HepG2 (cell line): Measurements from ENCODE around the gene RBM18.

Experiments used
- GABPA ChIP-seq, 2 experiments: IDR thresholded peaks; 2 replicates each; pipeline ENCODE4 v1.6.1; 2011 to 2016; ENCODE audit warnings: low read depth in 2 of 2, low read length in 1 of 2, missing biosample characterization in 1 of 2, missing genetic modification characterization in 1 of 2
- KLF13 ChIP-seq: sonication (generic); formaldehyde crosslinking; IDR thresholded peaks from 2 replicates; pipeline ENCODE4 v1.4.0; 2020; ENCODE audit warnings: mild to moderate bottlenecking, missing genetic modification reagents
- POLR2AphosphoS5 ChIP-seq: IDR thresholded peaks from 2 replicates; pipeline ENCODE4 v1.6.1; 2012; ENCODE audit warnings: low read depth, low read length
- TGIF2 ChIP-seq: IDR thresholded peaks from 2 replicates; pipeline ENCODE4 v1.6.1; 2016; ENCODE audit warnings: control low read depth, missing compliant biosample characterization
- ZNF367 ChIP-seq: sonication (generic); formaldehyde crosslinking; IDR thresholded peaks from 2 replicates; pipeline ENCODE4 v1.4.0; 2020; ENCODE audit warnings: missing genetic modification reagents, borderline replicate concordance
- TF ChIP-seq, protein P1 (sequence below), 2 experiments: sonication (generic) in 1 of 2; formaldehyde crosslinking in 1 of 2; IDR thresholded peaks; 2 replicates each; pipeline versions ENCODE4 v1.4.0 to v1.6.1; 2016 to 2020; ENCODE audit warnings: borderline replicate concordance in 1 of 2, low read depth in 1 of 2, mild to moderate bottlenecking in 1 of 2, missing genetic modification reagents in 1 of 2
- TF ChIP-seq, protein P2 (sequence below): sonication (generic); formaldehyde crosslinking; IDR thresholded peaks from 2 replicates; pipeline ENCODE4 v1.4.0; 2020; ENCODE audit warnings: missing genetic modification reagents

DNA sequence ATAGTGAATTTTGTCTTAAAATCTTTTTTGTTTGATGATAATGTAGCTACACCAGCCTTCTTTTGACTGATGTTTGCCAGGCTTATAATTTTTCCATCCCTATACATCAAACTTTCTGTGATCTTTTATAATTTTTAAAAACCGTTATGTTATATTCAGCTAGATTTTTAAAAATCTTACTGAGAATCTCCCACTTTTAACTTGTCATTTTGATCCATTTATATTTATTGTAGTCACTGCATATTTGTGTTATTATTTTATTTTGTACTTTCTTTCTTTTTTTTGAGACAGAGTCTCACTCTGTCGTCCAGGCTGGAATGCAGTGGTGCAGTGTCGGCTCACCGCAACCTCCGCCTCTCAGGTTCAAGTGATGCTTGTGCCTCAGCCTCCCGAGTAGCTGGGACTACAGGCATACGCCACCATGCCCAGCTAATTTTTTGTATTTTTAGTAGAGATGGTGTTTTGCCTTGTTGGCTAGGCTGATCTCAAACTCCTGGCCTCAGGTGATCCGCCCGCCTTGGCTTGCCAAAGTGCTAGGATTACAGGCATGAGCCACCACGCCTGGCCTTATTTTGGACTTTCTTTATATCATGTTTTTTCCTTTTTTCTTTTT is 12.8 kb upstream of the RBM18 start:
- no peak for TF ChIP-seq KLF13 (CRISPR knock-in tag)
- TF ChIP-seq ZNF367 (CRISPR knock-in tag) = no peak
- TF ChIP-seq GABPA (IDR thresholded peaks at IDR 0.05; ENCODE audit: low read depth, low read length) = no peak
- no peak for TF ChIP-seq GABPA (CRISPR knock-in tag; IDR thresholded peaks at IDR 0.05; ENCODE audit: low read depth)
- TF ChIP-seq, protein P1, sequence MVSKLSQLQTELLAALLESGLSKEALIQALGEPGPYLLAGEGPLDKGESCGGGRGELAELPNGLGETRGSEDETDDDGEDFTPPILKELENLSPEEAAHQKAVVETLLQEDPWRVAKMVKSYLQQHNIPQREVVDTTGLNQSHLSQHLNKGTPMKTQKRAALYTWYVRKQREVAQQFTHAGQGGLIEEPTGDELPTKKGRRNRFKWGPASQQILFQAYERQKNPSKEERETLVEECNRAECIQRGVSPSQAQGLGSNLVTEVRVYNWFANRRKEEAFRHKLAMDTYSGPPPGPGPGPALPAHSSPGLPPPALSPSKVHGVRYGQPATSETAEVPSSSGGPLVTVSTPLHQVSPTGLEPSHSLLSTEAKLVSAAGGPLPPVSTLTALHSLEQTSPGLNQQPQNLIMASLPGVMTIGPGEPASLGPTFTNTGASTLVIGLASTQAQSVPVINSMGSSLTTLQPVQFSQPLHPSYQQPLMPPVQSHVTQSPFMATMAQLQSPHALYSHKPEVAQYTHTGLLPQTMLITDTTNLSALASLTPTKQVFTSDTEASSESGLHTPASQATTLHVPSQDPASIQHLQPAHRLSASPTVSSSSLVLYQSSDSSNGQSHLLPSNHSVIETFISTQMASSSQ (IDR thresholded peaks at IDR 0.05; ENCODE audit: low read depth) = no peak
- TF ChIP-seq, protein P1 (CRISPR knock-in tag; IDR thresholded peaks at IDR 0.05; ENCODE audit: borderline replicate concordance) = no peak
- no peak for TF ChIP-seq TGIF2 (CRISPR knock-in tag)
- TF ChIP-seq, protein P2, sequence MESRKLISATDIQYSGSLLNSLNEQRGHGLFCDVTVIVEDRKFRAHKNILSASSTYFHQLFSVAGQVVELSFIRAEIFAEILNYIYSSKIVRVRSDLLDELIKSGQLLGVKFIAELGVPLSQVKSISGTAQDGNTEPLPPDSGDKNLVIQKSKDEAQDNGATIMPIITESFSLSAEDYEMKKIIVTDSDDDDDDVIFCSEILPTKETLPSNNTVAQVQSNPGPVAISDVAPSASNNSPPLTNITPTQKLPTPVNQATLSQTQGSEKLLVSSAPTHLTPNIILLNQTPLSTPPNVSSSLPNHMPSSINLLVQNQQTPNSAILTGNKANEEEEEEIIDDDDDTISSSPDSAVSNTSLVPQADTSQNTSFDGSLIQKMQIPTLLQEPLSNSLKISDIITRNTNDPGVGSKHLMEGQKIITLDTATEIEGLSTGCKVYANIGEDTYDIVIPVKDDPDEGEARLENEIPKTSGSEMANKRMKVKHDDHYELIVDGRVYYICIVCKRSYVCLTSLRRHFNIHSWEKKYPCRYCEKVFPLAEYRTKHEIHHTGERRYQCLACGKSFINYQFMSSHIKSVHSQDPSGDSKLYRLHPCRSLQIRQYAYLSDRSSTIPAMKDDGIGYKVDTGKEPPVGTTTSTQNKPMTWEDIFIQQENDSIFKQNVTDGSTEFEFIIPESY (CRISPR knock-in tag) = no peak
- TF ChIP-seq POLR2AphosphoS5 = no peak
